ENCODE results near the gene VPS37D.

The VPS37D gene

DNA sequence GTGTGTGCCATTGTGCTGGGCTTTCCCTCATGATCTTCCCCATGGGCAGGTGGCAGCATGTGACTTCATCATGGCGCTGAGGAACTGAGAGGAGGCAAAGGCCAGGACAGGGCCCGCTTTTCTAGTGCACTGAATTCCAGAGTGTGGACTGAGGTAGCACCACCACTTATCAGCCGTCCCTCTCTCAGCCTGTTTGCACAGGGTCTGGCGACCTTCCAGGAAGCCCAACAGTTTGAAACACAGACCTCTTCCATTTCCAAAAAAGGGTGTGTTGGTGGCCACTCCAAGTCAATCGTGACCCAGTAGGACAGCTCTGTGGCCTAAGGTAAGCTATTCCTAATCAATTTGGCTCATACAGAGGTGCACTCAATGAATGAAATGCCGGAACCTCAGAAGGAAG is 11.2 kb downstream of the VPS37D start:
- Histone ChIP-seq H3K4me1 (ENCODE audit: low read length) (peaks cover 14% of the 10 kb centered on the region), H3K79me2 (ENCODE audit: low read length) (peaks cover 51% of the 10 kb centered on the region), H2AFZ (ENCODE audit: low read depth, low read length) (no peak overlapping the region), H3K36me3 (replicated peaks; ENCODE audit: low read depth, low read length) (peaks cover 17% of the 10 kb centered on the region), H3K9me3 (ENCODE audit: insufficient read depth, low read length) (no peaks in the 10 kb centered on the region), H3K9ac (ENCODE audit: low read length) (no peak overlapping the region), H4K20me1 (ENCODE audit: insufficient read depth, low read length) (peaks cover 4% of the 10 kb centered on the region; the same call in 1 of the 2 replicates), H3K4me2 (ENCODE audit: low read length) (no peak overlapping the region), H3K27ac (ENCODE audit: low read length) (no peak overlapping the region), H3K27me3 (ENCODE audit: low read depth, low read length) (no peaks in the 10 kb centered on the region), H3K4me3 (ENCODE audit: low read length) (no peak overlapping the region)
- TF ChIP-seq, protein P1, sequence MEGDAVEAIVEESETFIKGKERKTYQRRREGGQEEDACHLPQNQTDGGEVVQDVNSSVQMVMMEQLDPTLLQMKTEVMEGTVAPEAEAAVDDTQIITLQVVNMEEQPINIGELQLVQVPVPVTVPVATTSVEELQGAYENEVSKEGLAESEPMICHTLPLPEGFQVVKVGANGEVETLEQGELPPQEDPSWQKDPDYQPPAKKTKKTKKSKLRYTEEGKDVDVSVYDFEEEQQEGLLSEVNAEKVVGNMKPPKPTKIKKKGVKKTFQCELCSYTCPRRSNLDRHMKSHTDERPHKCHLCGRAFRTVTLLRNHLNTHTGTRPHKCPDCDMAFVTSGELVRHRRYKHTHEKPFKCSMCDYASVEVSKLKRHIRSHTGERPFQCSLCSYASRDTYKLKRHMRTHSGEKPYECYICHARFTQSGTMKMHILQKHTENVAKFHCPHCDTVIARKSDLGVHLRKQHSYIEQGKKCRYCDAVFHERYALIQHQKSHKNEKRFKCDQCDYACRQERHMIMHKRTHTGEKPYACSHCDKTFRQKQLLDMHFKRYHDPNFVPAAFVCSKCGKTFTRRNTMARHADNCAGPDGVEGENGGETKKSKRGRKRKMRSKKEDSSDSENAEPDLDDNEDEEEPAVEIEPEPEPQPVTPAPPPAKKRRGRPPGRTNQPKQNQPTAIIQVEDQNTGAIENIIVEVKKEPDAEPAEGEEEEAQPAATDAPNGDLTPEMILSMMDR (IDR thresholded peaks at IDR 0.05; ENCODE audit: low read depth, low read length), result no peak
- no peak for TF ChIP-seq EZH2phosphoT487 (IDR thresholded peaks at IDR 0.05; ENCODE audit: low read depth)

DNA sequence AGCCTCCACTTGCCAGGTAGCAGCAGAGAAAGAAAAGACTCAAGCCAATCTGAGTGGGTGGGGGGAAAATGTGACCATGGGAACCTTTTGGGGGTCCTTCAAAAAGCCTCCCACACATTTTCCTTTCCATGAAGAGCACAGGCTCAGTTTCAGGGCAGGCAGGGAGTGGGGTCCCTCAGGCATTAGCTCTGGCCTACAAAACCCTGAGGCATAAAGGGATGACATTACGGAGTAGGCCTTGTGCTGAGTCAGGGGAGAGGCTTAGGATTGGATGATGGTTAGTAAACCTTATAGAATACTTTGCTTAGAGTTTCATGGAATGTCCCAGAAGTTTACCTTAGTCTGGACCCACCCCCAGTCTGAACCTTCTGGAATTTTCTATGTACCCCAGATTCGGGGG is 12.1 kb downstream of the VPS37D start:
- TF ChIP-seq, protein P1 (IDR thresholded peaks at IDR 0.05; ENCODE audit: low read depth, low read length), result no peak
- TF ChIP-seq EZH2phosphoT487 (IDR thresholded peaks at IDR 0.05; ENCODE audit: low read depth), result no peak
- Histone ChIP-seq H3K27me3 (ENCODE audit: low read depth, low read length) (no peaks in the 10 kb centered on the region), H3K9ac (ENCODE audit: low read length) (no peak overlapping the region), H3K4me3 (ENCODE audit: low read length) (no peak overlapping the region), H4K20me1 (ENCODE audit: insufficient read depth, low read length) (peaks cover 4% of the 10 kb centered on the region; the same call in 1 of the 2 replicates), H2AFZ (ENCODE audit: low read depth, low read length) (no peak overlapping the region), H3K79me2 (ENCODE audit: low read length) (peaks cover 60% of the 10 kb centered on the region), H3K4me2 (ENCODE audit: low read length) (no peak overlapping the region), H3K4me1 (ENCODE audit: low read length) (peaks cover 14% of the 10 kb centered on the region), H3K9me3 (ENCODE audit: insufficient read depth, low read length) (no peaks in the 10 kb centered on the region), H3K36me3 (replicated peaks; ENCODE audit: low read depth, low read length) (peaks cover 17% of the 10 kb centered on the region), H3K27ac (ENCODE audit: low read length) (no peak overlapping the region)

DNA sequence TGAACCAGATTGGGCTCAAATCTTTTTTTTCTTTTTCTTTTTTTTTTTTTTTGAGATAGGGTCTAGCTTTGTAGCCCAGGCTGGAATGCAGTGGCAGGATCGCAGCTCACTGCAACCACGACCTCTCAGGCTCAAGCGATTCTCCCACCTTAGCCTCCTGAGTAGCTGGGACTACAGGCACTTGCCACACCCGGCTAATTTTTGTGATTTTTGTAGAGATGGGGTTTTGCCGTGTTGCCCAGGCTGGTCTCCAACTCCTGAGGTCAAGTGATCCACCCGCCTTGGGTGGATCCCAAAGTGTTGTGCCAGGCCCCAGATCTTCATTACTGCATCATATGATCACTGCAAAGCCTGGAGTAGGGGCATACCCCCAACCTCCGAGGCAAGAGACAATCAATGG is 12.9 kb downstream of the VPS37D start:
- TF ChIP-seq EZH2phosphoT487 (IDR thresholded peaks at IDR 0.05; ENCODE audit: low read depth), result no peak
- TF ChIP-seq, protein P1 (IDR thresholded peaks at IDR 0.05; ENCODE audit: low read depth, low read length), result no peak
- H3K4me2 ChIP-seq (ENCODE audit: low read length), result no peak overlapping the region

DNA sequence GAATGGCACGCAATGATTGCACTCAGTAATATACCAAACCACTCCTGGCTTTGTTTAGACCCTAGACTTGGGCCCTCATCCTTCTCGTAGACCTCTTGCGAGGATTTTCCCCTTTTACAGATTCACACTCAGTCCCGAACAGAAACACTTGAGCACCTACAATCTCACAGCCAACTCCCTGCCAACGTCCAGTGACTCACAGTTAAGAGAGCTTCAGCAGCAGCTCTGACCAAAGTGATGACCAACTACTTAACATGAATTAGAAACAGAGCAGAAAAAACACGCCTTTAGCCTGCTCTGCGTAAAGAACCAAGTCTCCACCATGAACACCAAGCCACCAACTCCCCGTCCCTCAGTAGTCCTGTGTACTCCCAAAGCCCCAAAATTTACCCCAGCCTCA is 13.4 kb downstream of the VPS37D start:
- H3K36me3 ChIP-seq (replicated peaks; ENCODE audit: low read depth, low read length), result peaks cover 18% of the 10 kb centered on the region
- no peak overlapping the region for H3K27ac ChIP-seq (ENCODE audit: low read length)
- TF ChIP-seq, protein P1 (IDR thresholded peaks at IDR 0.05; ENCODE audit: low read depth, low read length), result no peak
- no peak for TF ChIP-seq EZH2phosphoT487 (IDR thresholded peaks at IDR 0.05; ENCODE audit: low read depth)
- no peak overlapping the region for H3K4me3 ChIP-seq (ENCODE audit: low read length)
- peaks cover 14% of the 10 kb centered on the region for H3K4me1 ChIP-seq (ENCODE audit: low read length)
- H3K9ac ChIP-seq (ENCODE audit: low read length), result no peak overlapping the region
- H3K79me2 ChIP-seq (ENCODE audit: low read length), result peaks cover 73% of the 10 kb centered on the region
- H3K4me2 ChIP-seq (ENCODE audit: low read length), result no peak overlapping the region
- H3K27me3 ChIP-seq (ENCODE audit: low read depth, low read length), result no peaks in the 10 kb centered on the region
- H3K9me3 ChIP-seq (ENCODE audit: insufficient read depth, low read length), result no peaks in the 10 kb centered on the region
- H2AFZ ChIP-seq (ENCODE audit: low read depth, low read length), result no peak overlapping the region
- peaks cover 4% of the 10 kb centered on the region; the same call in 1 of the 2 replicates for H4K20me1 ChIP-seq (ENCODE audit: insufficient read depth, low read length)

More for the DNA sequence above, 12.9 kb downstream of the VPS37D start:
- H4K20me1 ChIP-seq (ENCODE audit: insufficient read depth, low read length), result peaks cover 4% of the 10 kb centered on the region; the same call in 1 of the 2 replicates
- no peak overlapping the region for H3K9ac ChIP-seq (ENCODE audit: low read length)
- peaks cover 17% of the 10 kb centered on the region for H3K36me3 ChIP-seq (replicated peaks; ENCODE audit: low read depth, low read length)
- H3K9me3 ChIP-seq (ENCODE audit: insufficient read depth, low read length), result no peaks in the 10 kb centered on the region
- no peaks in the 10 kb centered on the region for H3K27me3 ChIP-seq (ENCODE audit: low read depth, low read length)
- H3K4me3 ChIP-seq (ENCODE audit: low read length), result no peak overlapping the region
- H3K27ac ChIP-seq (ENCODE audit: low read length), result no peak overlapping the region
- peaks cover 68% of the 10 kb centered on the region for H3K79me2 ChIP-seq (ENCODE audit: low read length)
- no peak overlapping the region for H2AFZ ChIP-seq (ENCODE audit: low read depth, low read length)
- H3K4me1 ChIP-seq (ENCODE audit: low read length), result peaks cover 14% of the 10 kb centered on the region
